Right renal cortex interstitium (tissue), 3 donors: ENCODE measurements around the gene SORT1. TPM values are rescaled to one million over a fixed set of nuclear protein-coding genes. Genes with fewer than 3 reads are reported as not detected.
"Not testable (repeated sequence)": the region's sequence is repeated elsewhere in the genome, so short reads cannot be mapped to it uniquely, and the experiment has no call there.

Experiments
- DNase-seq, 3 donors: peaks; one replicate each; pipeline ENCODE4 v3.0.0-alpha.2; 2013; ENCODE audit warnings: low read depth in 3 of 3, low spot score in 2 of 3
- polyA plus RNA-seq, 3 donors: library from polyadenylated mRNA; unstranded; fragments of 120-200 nt; gene quantifications; one replicate each; pipeline ENCODE4 v1.2.1, GENCODE V29; 2013; ENCODE audit not compliant: insufficient read length in 3 of 3

Gene SORT1
- polyA plus RNA-seq, 3 donors, result 58.4 to 64.9 (median 60.2) TPM

DNA sequence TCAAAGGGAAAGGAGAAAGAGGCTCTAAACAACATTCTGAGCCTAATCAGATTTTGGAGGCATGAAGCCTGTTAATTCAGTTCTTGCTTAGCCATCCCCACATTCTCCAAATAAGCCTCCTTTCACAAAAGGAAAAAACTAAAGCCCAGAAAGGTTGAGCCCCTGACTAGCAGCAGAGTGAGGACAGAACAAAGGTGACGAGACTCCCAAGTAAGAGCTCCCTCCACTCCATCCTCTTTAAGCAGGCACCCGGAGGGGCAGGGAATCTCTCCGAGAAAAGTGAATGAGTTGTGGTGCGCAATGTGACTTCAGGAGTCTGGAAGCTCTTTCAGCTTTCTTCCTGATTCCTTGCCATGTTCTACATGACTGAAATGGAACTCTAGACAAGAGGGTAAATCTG, 47.5 kb downstream of the SORT1 start:
- no peak for DNase-seq

DNA sequence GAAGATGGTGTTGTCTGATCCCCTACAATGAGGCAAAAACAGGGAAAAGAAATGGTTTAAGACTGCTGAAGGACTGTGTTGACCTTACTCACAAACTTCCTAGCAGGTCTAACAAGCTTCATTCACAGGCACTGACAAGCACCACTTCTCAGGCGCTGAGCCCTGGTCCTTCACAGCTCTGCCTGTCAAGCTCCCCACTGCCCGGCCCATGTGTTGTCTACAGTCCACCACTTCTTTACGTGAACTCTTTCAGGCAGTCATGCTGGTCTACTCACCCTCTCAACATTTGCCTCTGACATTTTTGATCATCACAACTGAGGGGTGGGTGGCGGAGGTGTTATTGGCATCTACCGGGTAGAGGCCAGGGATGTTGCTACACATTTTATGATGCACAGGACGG, 50.2 kb downstream of the SORT1 start:
- DNase-seq, result no peak

DNA sequence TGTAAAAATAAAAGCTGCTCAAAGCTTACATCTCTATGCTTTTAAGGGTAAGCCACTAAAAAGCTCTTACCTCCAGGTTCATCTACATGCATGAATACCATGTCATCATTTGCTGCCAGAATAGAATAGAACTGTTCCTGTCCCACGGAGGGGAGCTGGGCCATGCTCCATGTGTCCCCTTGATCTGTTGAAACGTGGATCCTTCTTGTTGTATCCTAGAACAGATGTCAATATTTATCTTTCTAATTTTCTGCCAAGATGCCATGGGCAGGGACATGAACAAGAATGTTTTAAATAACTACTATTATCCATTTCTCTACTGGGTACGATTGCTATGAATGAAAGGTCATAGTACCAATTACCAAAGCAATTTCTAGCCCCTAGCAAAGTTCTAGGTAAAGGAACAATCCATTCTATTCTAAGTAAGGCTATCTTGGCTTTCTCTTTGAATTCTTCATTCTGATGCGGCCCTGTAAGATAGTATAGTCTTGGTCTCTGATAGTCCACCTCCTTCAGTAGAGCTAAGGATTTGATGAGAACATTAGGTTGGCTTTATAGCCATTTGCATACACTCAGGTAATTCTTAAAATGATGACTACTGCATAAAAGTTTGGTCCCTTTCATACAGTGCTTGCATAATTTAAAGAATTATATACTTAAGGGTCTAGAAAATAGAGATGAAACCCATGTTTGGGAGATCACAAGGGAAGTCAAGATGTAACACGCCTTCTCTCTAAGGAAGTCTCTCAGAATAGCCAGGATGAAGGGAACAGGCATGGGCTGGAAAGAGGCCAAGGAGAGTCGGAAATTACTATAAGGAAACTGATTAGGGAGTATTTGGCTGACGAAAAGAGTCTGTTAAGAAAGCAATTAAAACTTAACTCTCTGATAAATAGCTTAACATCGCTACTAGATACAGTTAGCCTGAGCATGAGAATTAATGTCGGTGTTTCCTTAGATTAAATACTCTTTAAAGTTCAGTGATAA, 55.5 kb downstream of the SORT1 start:
- DNase-seq, result no peak

DNA sequence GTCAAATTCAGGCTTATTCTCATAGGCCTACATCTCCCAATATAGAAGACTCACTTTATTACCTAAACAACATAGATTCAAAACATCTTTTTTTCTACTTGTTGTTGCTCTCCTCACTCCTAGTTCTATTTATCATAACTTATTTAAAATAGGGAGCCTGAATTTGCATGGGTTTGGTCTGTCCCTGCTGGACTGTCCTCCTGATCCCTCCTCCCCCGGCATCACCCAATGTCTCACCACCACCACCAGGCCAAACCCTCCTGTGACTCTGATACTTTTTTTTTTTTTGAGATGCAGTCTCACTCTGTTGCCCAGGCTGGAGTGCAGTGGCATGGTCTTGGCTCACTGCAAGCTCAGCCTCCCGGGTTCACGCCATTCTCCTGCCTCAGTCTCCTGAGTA, 59.1 kb downstream of the SORT1 start:
- no peak for DNase-seq

DNA sequence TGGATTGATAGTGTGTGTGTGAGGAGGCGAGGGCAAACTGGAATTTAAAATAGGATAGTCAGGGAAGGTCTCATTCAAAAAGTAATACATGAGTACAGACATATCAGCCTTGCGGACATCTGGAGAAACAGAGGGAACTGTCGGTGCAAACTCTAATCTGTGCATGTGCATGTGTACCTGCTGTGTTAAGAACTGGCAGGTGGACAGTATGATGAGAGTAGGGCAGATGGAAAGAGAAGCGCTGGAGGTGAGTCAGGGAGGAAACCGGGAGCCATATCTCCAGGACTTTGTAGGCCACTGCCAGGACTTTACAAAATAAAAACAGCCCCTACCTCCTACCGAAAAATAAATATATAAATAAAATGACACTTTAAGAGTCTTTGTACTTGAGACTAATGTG, 59.6 kb downstream of the SORT1 start:
- DNase-seq, result no peak

DNA sequence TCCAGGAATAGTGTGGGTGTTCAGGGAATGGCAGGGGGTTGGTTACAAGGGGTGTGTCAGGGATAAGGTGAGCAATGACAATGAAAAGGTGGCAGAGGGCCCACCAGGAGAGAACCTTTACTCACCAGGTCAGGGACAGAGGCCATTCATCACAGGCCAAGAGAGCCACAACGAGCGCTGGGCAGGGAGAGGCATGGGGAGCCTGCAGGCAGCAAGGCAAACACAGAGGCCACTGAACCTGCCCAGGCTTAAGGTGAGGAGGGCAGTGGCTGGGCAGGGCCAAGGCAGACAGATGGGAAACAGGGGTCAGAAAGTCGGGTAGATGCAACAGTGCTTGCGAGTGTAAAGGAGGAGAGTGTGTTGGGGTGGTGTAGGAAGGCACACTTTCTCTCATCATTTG, 62.6 kb downstream of the SORT1 start:
- no peak for DNase-seq

DNA sequence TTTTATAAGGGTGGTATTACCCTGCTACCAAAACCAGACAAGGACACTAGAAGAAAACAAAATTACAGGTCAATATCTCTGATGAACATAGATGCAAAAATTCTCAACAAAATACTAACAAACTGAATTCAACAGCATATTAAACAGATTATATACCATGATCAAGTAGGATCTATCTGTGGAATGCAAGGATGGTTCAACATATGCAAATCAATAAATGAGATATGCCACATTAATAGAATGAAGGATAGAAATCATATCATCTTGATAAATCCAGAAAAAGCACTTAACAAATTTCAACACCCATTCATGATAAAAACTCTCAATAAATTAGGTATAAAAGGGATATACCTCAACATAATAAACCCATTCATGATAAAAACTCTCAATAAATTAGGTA, 66.6 kb downstream of the SORT1 start:
- no peak for DNase-seq

DNA sequence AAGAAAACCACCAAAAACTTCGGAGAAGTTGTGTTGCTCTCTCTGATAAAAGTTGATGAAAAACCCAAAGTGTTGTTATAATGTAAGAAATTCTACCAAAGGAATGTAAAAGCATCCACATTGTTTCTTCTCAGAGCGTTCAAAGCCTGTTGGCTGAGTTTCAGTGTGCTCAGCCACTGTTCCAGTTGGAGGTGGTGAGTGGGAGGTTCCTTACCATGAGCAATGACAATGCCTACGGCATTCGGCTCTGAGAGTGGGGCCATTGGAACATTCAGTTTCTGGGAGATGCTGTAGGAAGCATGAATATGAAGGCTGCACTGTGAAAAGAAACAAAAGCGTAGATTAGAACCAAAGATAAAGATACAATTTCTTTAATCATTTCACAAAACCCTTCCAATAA, 70.4 kb downstream of the SORT1 start:
- no peak for DNase-seq

DNA sequence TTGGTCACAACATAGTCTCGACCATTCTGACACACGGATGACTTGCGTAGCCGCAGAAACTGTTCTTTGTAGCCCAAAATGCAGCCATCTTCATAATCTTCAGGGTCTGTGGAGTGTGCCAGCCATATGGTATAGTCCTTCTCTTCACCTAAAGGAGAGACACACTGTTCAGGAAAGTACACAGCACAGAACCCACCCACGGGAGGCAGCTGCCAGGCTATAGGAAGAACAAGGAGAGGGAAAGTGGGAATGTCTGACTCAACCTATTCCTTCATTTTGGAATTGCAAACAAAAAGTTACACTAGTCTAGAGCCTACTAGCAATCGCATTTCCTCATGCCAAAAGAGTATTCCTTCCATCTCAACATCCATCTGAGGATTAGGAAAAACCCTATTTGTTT, 74.7 kb downstream of the SORT1 start:
- DNase-seq, result no peak

DNA sequence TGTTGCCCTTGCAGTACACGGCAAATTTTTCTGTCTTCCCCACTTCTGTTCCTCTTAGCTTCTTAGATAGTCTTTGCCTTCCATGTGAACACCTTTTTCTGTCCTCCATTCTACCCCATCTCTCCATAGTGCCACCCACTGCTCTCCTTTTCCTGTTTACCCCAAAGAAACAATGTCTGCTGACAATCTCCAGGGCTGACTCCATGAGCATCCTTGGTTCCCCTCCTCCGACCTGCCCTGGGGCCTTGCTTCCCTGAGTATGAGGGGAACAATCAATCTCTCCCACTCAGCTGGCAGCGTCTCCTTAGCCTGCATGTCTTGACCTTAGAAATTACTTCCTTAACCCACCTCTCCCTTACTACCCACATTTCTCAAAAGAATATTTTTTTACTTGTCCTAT, 78.6 kb downstream of the SORT1 start:
- DNase-seq, result no peak

DNA sequence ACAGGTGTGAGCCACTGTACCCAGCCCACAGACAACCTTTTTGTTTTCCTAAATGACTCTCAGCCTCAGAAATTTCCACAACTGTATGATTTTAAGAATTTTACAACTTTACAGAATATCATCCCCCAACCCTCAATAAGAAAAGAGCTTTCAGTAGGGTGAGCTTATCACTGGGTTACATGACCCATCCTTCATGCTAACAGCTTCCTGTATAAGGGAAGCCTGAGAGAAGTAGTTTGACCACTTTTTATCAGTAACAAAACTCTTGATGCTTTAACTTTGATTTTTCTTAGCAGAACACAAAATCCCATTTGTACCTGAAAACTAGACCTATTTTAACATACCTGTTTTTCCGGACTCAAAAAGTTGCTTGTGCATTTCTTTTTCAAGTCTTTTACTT, 81.2 kb downstream of the SORT1 start:
- DNase-seq, result no peak

DNA sequence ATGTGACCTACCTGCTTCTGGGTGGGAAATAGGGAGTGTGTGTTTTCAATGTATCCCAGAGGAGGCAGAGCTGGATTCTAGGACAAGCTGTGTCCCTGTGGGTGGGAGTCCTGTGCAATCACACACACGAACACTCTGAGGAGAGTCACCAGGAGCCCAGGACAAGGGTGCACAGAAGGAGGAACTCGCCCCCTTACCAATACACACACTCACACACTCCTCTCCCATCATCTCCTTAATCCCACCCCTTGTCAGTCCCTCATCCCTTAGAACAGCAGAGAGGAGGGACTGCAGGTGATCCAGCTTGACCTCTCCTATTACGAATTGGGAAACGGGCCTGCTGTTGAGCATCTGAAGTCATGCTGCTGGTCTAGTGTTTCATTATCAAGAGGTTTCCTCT, 82.4 kb downstream of the SORT1 start:
- no peak for DNase-seq

DNA sequence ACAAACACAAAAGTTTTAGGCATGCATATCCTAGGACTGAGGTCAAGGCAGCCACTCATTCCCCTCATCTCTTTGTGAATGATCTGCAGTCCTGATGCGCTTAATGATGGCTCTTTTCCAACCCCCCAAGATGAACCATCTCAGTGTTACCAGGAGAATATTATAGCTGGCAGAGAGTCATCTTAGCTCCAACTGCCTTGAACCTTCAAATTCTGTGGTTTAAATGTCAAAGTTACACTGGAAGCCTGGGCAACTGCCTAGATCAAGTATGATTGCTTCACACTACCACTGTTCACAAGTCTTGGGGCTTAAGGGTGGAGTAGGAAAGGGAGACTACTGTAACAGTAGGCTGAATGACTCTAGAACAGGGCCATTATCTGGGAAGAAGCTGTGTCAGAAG, 82.9 kb downstream of the SORT1 start:
- no peak for DNase-seq

DNA sequence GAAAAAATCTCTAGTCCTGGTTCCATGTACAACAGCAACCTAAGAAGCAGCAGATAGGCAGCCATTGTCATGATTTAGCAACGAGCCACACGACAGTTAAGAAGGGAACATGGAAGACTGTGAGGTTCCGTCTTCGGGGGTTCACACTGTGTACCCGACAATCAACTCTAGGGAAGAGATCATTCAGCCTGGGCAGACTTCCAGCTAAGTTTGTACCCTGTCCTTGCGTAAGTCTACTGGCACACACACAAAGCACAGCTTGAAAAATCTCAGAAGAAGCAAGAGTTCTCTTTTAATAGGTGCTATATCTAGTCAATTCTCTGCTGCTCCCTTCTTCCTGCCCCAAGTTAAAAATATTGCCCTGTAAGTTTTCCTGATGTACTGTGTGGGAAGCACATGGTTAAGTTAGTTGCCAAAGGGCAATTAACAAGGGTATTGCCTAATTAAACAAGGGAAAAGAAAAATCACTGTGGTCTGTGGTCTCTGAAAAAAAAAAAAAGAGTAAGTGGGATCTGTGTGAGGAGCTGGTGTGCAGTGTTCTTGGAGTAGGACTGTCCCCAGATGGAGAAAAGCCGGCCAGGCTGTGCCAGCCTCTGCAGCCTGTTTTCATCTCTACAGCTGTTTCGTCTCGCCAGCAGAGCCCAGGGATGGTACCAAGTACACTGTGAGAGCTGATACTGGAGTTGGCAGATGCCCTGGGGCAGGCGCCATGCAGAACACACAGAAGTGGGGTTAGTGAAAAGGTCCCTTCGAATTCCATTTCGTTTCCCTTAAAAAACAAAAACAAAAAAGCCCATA, 84.5 kb downstream of the SORT1 start:
- no peak for DNase-seq

DNA sequence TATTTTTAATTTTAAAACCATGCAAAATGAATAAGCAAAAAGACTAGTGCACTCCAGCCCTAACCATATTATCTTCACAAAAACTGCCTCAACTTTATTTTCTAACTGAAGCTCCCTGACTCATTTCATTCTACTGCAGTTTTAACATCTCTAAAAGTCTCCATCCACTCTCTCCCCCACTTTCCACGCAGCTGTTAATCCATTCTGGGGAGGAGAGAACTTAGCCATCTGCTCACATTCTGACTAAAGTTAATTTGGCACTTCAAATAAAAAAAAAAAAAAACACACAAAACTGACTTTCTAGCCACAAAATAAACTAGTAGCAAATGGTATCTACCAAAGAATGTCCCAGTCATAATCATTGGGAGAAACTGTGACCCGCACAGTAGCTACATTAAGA, 85.5 kb downstream of the SORT1 start:
- DNase-seq, result no peak

DNA sequence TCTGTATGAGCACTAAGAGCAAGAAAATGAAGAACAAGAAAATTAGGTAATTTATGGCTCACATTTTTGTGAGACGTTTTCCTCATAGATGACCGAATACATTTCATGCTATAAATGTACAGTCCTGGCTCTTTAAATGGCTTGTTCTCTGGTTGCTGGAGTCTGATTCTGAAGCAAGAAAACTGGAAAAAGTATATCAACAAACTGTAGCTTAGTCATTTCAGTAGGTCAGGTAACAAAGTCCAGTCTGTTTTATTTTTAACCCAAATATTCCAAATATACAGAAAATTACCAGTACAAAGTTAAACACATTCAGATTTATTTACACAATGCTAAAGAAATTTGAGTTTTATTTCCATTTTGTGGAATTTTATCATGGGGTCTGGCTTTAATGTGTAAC, 88.4 kb downstream of the SORT1 start:
- DNase-seq, result no peak

DNA sequence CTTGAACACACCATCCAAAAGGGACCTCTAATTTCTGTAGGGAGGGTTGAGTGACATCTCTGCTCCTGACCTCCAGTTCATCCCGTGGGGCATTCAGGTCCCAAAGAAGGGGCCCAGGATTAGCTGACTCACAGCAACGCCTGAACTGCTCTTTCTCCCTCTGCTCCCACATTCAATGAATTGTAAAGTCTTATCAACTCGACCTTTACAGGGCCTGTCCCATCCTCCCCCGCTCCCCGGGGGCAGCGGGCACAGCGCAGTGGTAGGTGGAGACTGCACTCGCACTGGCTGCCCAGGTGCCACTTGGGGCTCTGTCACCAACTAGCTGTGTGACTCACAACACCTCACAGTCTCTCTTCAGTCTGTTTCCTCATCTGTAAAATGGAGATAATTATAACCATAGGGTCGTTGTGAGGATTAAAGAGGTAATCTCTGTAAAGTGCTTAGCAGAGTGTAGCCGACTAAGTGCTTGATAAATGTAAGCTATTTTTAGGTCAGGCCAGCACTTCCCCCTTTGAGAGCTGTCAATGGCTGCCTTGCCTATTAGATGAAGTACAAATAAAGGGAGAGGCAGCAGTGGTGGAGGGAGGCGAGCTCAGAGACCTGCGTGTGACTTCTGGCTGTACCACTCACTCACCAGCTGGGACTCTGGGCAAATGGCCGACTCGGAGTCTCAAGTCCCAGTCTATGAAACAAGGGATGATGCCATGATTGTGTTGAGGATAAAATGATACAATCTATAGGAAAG, 90.3 kb downstream of the SORT1 start:
- no peak for DNase-seq

DNA sequence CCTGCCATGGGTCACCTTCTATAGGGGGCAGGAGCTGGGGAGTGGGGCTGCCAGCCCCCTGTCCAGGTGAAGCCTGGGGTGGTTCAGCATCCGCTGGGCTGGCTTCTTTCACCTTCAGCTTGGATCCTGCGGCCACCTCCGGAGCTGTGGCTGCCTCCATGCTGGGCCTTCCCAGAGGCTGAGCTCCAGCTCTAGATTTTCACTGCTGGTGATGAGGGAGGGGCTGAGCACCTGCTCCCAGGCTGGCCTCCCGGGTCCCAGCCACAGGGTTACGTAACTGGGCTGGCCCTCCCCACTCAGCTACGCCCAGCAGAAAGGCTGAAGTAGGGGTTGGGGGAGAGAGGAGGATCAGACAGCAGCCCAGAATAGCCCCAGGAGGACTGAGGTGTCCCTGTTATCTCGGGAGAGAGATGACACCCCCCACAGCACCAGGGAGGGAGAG, 90.9 kb downstream of the SORT1 start, which contains the start of gene MYBPHL:
MYBPHL (minus strand) TSS at position 180 of the 442 bp plus-strand sequence; CDS start at position 160, 20 bp downstream.
- no peak for DNase-seq

DNA sequence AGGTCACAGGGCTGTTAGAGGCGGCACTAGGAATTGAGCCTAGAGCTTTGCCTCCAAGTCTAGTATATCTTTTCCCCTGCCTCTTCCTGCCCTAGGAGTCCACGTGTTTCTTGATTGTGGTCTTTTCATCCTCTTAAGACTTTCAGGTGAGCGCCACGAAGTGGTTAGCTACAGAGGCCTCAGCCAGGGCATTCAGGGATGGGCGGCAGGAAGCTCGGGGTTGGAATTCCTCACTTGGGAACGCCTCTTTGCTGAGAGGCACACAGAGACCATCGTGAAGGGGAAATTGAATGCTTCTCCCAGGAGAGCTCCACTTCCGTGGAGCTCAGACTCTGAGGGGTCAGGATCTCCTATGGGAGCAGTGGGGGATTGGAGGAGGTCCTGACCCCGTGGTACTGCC, 91.7 kb downstream of the SORT1 start:
- DNase-seq, result not testable (repeated sequence)

DNA sequence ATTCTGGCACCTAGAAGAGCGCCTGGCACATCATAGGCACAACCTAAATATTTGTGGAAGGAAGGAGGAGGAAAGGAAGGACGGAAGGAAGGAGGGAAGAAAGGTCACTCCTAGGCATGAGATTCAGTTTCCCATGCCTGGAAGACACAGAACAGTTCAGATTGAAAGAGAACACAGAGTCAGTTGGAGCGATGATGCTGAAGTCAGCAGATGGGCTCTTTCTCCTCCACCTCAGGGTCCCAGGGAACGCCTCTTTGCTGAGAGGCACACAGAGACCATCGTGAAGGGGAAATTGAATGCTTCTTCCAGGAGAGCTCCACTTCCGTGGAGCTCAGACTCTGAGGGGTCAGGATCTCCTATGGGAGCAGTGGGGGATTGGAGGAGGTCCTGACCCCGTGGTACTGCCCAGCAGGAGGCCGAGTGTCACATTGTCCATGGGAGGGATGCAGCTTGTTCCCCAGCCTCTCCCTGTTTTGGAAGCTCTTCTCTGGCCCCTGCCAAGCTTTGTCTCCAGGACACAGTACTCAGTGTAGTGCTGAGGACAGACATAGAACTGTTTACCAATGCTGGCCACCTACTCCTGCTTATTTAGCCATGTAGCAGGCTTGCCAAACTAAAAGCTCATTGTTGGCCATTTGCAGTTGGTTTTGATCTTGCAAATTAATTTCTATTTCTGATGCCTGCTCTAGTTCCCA, 93.3 kb downstream of the SORT1 start:
- DNase-seq, result no peak
